Measurements from ENCODE around the gene MOCS3.

MOCS3 gene

GRCh38 chr20:50958615-50959542 is at the start of gene MOCS3:
TSS of gene MOCS3 (plus strand) at chr20:50958818. CDS start at chr20:50958843, 25 bp downstream.
- DNase-seq (ENCODE audit: low read depth) = peak; percentile 35

- no peak for DNase-seq (ENCODE audit: low read depth)
These were observed 49.2 kb upstream of the MOCS3 start for GRCh38 chr20:50909413-50909812.

- no peak for DNase-seq (ENCODE audit: low read depth)
These were observed 47.6 kb upstream of the MOCS3 start for GRCh38 chr20:50911030-50911429.

GRCh38 chr20:50911716-50912115 is 46.9 kb upstream of the MOCS3 start:
- DNase-seq (ENCODE audit: low read depth) = no peak

- DNase-seq (ENCODE audit: low read depth) = no peak
These were observed 44.8 kb upstream of the MOCS3 start for GRCh38 chr20:50913690-50914375.

GRCh38 chr20:50915424-50915823 is 43.2 kb upstream of the MOCS3 start:
- no peak for DNase-seq (ENCODE audit: low read depth)

- no peak for DNase-seq (ENCODE audit: low read depth)
These were observed 42.4 kb upstream of the MOCS3 start for GRCh38 chr20:50916257-50916656.

- DNase-seq (ENCODE audit: low read depth) = no peak
These were observed 41.7 kb upstream of the MOCS3 start for GRCh38 chr20:50916934-50917333.

- DNase-seq (ENCODE audit: low read depth) = no peak
These were observed 40.2 kb upstream of the MOCS3 start for GRCh38 chr20:50918403-50918802.

- DNase-seq (ENCODE audit: low read depth) = no peak
These were observed 39.1 kb upstream of the MOCS3 start for GRCh38 chr20:50919567-50919966.

- DNase-seq (ENCODE audit: low read depth) = no peak
These were observed 37.6 kb upstream of the MOCS3 start for GRCh38 chr20:50920997-50921396.

- DNase-seq (ENCODE audit: low read depth) = no peak
These were observed 36.7 kb upstream of the MOCS3 start for GRCh38 chr20:50921803-50922501.

GRCh38 chr20:50924261-50924920 is 34.2 kb upstream of the MOCS3 start:
- no peak for DNase-seq (ENCODE audit: low read depth)

GRCh38 chr20:50926530-50926929 is 32.1 kb upstream of the MOCS3 start:
- no peak for DNase-seq (ENCODE audit: low read depth)

GRCh38 chr20:50928469-50928868 is 30.1 kb upstream of the MOCS3 start:
- no peak for DNase-seq (ENCODE audit: low read depth)

GRCh38 chr20:50929299-50930138 is 29.1 kb upstream of the MOCS3 start:
- peak; percentile 63 for DNase-seq (ENCODE audit: low read depth)

GRCh38 chr20:50930139-50930975 is 28.3 kb upstream of the MOCS3 start:
- no peak for DNase-seq (ENCODE audit: low read depth)

- DNase-seq (ENCODE audit: low read depth) = no peak
These were observed 27.7 kb upstream of the MOCS3 start for GRCh38 chr20:50930976-50931305.

- DNase-seq (ENCODE audit: low read depth) = peak; percentile 58
These were observed 27.2 kb upstream of the MOCS3 start, which contains the start of gene ADNP for GRCh38 chr20:50931306-50932015. TSS of gene ADNP (minus strand) at chr20:50931437. CDS start at chr20:50903996, 27,441 bp downstream.
